Mucosa of descending colon (tissue), 3 donors: ENCODE measurements around the gene DCAF12L2. TPM values are rescaled to one million over a fixed set of nuclear protein-coding genes. Genes with fewer than 3 reads are reported as not detected.
A peak's percentile ranks its signal among the peaks of the same experiment; 100 is the strongest.
"Not testable (repeated sequence)": the region's sequence is repeated elsewhere in the genome, so short reads cannot be mapped to it uniquely, and the experiment has no call there.

Experiments used
- ATAC-seq: fragments of 200-7000 bp; cut with Tn5 transposase; one replicate; pipeline ENCODE4 v1.9.1; 2020; ENCODE audit warnings: mild to moderate bottlenecking, moderate library complexity
- DNase-seq, 3 donors: peaks; one replicate each; pipeline ENCODE4 v3.0.0-alpha.2; 2020
- H3K36me3 ChIP-seq: fragments of 200-600 bp; one replicate; pipeline ENCODE4 v1.8.0; 2021; ENCODE audit warnings: low read depth, mild to moderate bottlenecking
- H3K4me1 ChIP-seq: fragments of 200-600 bp; one replicate; pipeline ENCODE4 v1.8.0; 2021; ENCODE audit warnings: low read depth, mild to moderate bottlenecking
- H3K4me3 ChIP-seq: fragments of 200-600 bp; one replicate; pipeline ENCODE4 v1.8.0; 2021; ENCODE audit warnings: mild to moderate bottlenecking
- H3K9me3 ChIP-seq: fragments of 200-600 bp; one replicate; pipeline ENCODE4 v1.8.0; 2021; ENCODE audit warnings: mild to moderate bottlenecking
- CTCF ChIP-seq: fragments of 200-600 bp; IDR thresholded peaks from one replicate; pipeline ENCODE4 v1.8.0; 2022; ENCODE audit warnings: antibody characterized with exemption, mild to moderate bottlenecking
- intact Hi-C, 2 donors: fragments of 100-400 bp; cut with DNase I in 1 of 2; cut with micrococcal nuclease in 1 of 2; formaldehyde crosslinking; loops; one replicate each; pipeline versions ENCODE4 v1.11.0 to v1.11.1; 2022; cut with DNase I, micrococcal nuclease
- long read RNA-seq, 2 donors: library from polyadenylated mRNA; unstranded; transcript quantifications; one replicate each; pipeline ENCODE4 v2.0.0, GENCODE V29; 2019 to 2021
- total RNA-seq, 3 donors: library from RNA; stranded (reverse); fragmentation: NEBNext Ultra II Directional in 2 of 3; extraction: Animal tissue kit (Norgen Biotek cat#: 25700) in 2 of 3; gene quantifications; one replicate each; pipeline versions ENCODE4 v1.2.1 to v1.2.4, GENCODE V29; 2021 to 2023
- donor health status: DM: no; HTN: no; CAD: no; lungs with moderate emphysema.
- donor health status: DM: no; HTN: no; CAD: no.
- donor health status: DM: no; HTN: yes; CAD: no.

Gene DCAF12L2
- total RNA-seq: 1 to 10 TPM in 1 of 3 donors, not detected in 2; 1.3 TPM
- long read RNA-seq, donor 1, partial matches to known transcripts: 0 of 1 reads
- long read RNA-seq, donor 1, other reads (novel, unspliced or antisense): 0 of 1 reads
- long read RNA-seq, donor 2: 0 reads

GRCh38 chrX:126165721-126166461, at the start of gene DCAF12L2:
Gene DCAF12L2 (minus strand): TSS chrX:126166289. CDS start chrX:126165924, 365 bp downstream.
- no peak for DNase-seq

GRCh38 chrX:126190888-126191287, 24.8 kb upstream of the DCAF12L2 start:
- DNase-seq, ATAC-seq, H3K4me1 ChIP-seq, H3K9me3 ChIP-seq, intact Hi-C loops, H3K36me3 ChIP-seq, H3K4me3 ChIP-seq: not testable (repeated sequence)

More at GRCh38 chrX:126165721-126166461, at the start of gene DCAF12L2:
- no peaks in the 10 kb centered on the region for H3K9me3 ChIP-seq
- no peaks in the 10 kb centered on the region for H3K4me1 ChIP-seq
- TF ChIP-seq CTCF: no peak
- intact Hi-C loops: no loop called here
- H3K4me3 ChIP-seq: no peak within 1 kb of the TSS
- ATAC-seq: no peak
- no peaks in the 10 kb centered on the region for H3K36me3 ChIP-seq

GRCh38 chrX:126177133-126177840, 11.2 kb upstream of the DCAF12L2 start:
- no peak overlapping the region for H3K4me3 ChIP-seq
- H3K4me1 ChIP-seq: no peaks in the 10 kb centered on the region
- ATAC-seq (no peak), DNase-seq (no peak)
- no peaks in the 10 kb centered on the region for H3K36me3 ChIP-seq
- H3K9me3 ChIP-seq: no peaks in the 10 kb centered on the region
- intact Hi-C loops: no loop called here
- TF ChIP-seq CTCF: no peak

GRCh38 chrX:126170720-126171119, 4.6 kb upstream of the DCAF12L2 start:
- ATAC-seq: no peak
- intact Hi-C loops: no loop called here
- no peak for DNase-seq
- no peaks in the 10 kb centered on the region for H3K36me3 ChIP-seq
- no peak for TF ChIP-seq CTCF
- H3K4me3 ChIP-seq: no peak overlapping the region
- H3K9me3 ChIP-seq: no peaks in the 10 kb centered on the region
- H3K4me1 ChIP-seq: no peaks in the 10 kb centered on the region

GRCh38 chrX:126167560-126167959, 1.5 kb upstream of the DCAF12L2 start:
- Histone ChIP-seq H3K4me1 (no peaks in the 10 kb centered on the region), H3K4me3 (no peak overlapping the region), H3K9me3 (no peaks in the 10 kb centered on the region), H3K36me3 (no peaks in the 10 kb centered on the region)
- TF ChIP-seq CTCF: no peak
- intact Hi-C loops: no loop called here
- no peak for DNase-seq
- ATAC-seq: no peak

GRCh38 chrX:126165401-126165720, 728 bp downstream of the DCAF12L2 start:
- H3K4me1 ChIP-seq: no peaks in the 10 kb centered on the region
- peak in 1 of 3 donors; percentile 37 for DNase-seq
- no peak for TF ChIP-seq CTCF
- intact Hi-C loops: no loop called here
- H3K36me3 ChIP-seq: no peaks in the 10 kb centered on the region
- ATAC-seq: no peak
- H3K9me3 ChIP-seq: no peaks in the 10 kb centered on the region
- H3K4me3 ChIP-seq: no peak overlapping the region
